SK-N-SH (cell line): ENCODE data around the gene MST1R. TPM values are rescaled to one million over a fixed set of nuclear protein-coding genes. Genes with fewer than 3 reads are reported as not detected.
A peak's percentile ranks its signal among the peaks of the same experiment; 100 is the strongest.

Experiments
- CTCF ChIA-PET: fragments of 300-600, 350-600 bp; formaldehyde crosslinking; extraction: SDS; loops from one replicate; lab custom pipeline; 2021; lab: Yijun Ruan, JAX
- POLR2A ChIA-PET: fragments of 350-600 bp; sonication (Branson Sonifier 250); formaldehyde crosslinking; extraction: SDS; loops from one replicate; lab custom pipeline; 2020; ENCODE audit warnings: antibody characterized with exemption, inconsistent platforms; lab: Yijun Ruan, JAX
- DNase-seq: peaks from one replicate; pipeline ENCODE4 v3.0.0; 2012
- H2AFZ ChIP-seq: fragments of 200-600 bp; sonication (generic); 2 replicates; pipeline ENCODE4 v1.8.1; 2016; ENCODE audit warnings: antibody characterized with exemption, mild to moderate bottlenecking, low read depth
- H3F3A ChIP-seq: fragments of 200-600 bp; sonication (generic); replicated peaks from 2 replicates; pipeline ENCODE3; 2016; ENCODE audit warnings: antibody characterized with exemption, mild to moderate bottlenecking; ENCODE audit not compliant: insufficient read depth
- H3K27ac ChIP-seq, 2 experiments: fragments of 200-500 bp in 1 of 2; fragments of 200-600 bp in 1 of 2; sonication (Bioruptor generic) in 1 of 2; sonication (generic), shearing (Covaris generic) in 1 of 2; 2 replicates each; pipeline versions ENCODE4 v1.5.1 to v1.6.1; 2014 to 2016; ENCODE audit warnings: low read depth in 2 of 2, inconsistent platforms in 1 of 2, low read length in 1 of 2, mild to moderate bottlenecking in 1 of 2, mixed read lengths in 1 of 2
- H3K27me3 ChIP-seq: fragments of 200-600 bp; sonication (generic), shearing (Covaris generic); 2 replicates; pipeline ENCODE4 v1.6.1; 2016; ENCODE audit warnings: mixed run types; ENCODE audit not compliant: insufficient read depth
- H3K36me3 ChIP-seq, 2 experiments: fragments of 200-500 bp in 1 of 2; fragments of 200-600 bp in 1 of 2; sonication (Bioruptor generic) in 1 of 2; sonication (generic) in 1 of 2; replicated peaks in 1 of 2; 2 replicates each; pipeline versions ENCODE3 to v1.5.1; 2014 to 2016; ENCODE audit warnings: low read length in 1 of 2, mild to moderate bottlenecking in 1 of 2; ENCODE audit not compliant: insufficient read depth in 2 of 2, control insufficient read depth in 1 of 2
- H3K4me1 ChIP-seq, 2 experiments: fragments of 200-500 bp in 1 of 2; fragments of 200-600 bp in 1 of 2; sonication (Bioruptor generic) in 1 of 2; sonication (generic), shearing (Covaris generic) in 1 of 2; 2 replicates each; pipeline versions ENCODE4 v1.5.1 to v1.6.1; 2014 to 2016; ENCODE audit warnings: low read depth in 1 of 2, low read length in 1 of 2, mixed run types in 1 of 2; ENCODE audit not compliant: insufficient read depth in 2 of 2, control insufficient read depth in 1 of 2
- H3K4me2 ChIP-seq: fragments of 200-600 bp; sonication (generic), shearing (Covaris generic); 2 replicates; pipeline ENCODE4 v1.6.1; 2017; ENCODE audit warnings: mixed run types
- H3K4me3 ChIP-seq, 2 experiments: fragments of 200-500 bp in 1 of 2; fragments of 200-600 bp in 1 of 2; sonication (Bioruptor generic) in 1 of 2; sonication (generic), shearing (Covaris generic) in 1 of 2; 2 replicates each; pipeline versions ENCODE4 v1.5.1 to v1.8.1; 2014 to 2016; ENCODE audit warnings: low read depth in 2 of 2, inconsistent platforms in 1 of 2, low read length in 1 of 2, mild to moderate bottlenecking in 1 of 2, mixed read lengths in 1 of 2, moderate library complexity in 1 of 2
- H3K79me2 ChIP-seq: fragments of 200-600 bp; sonication (generic); 2 replicates; pipeline ENCODE4 v1.8.1; 2017; ENCODE audit warnings: mild to moderate bottlenecking; ENCODE audit not compliant: insufficient read depth
- H3K9ac ChIP-seq: fragments of 200-600 bp; sonication (generic); 2 replicates; pipeline ENCODE4 v1.6.1; 2017; ENCODE audit warnings: mixed run types
- H3K9me2 ChIP-seq: fragments of 200-600 bp; sonication (generic); 2 replicates; pipeline ENCODE4 v1.6.1; 2017; ENCODE audit warnings: mixed run types
- H3K9me3 ChIP-seq: fragments of 200-600 bp; sonication (generic); 2 replicates; pipeline ENCODE4 v1.6.1; 2017; ENCODE audit warnings: mixed run types, mild to moderate bottlenecking, moderate library complexity
- H4K20me1 ChIP-seq: fragments of 200-600 bp; sonication (generic); 2 replicates; pipeline ENCODE4 v1.6.1; 2017; ENCODE audit warnings: mild to moderate bottlenecking, mixed run types; ENCODE audit not compliant: insufficient read depth
- EZH2phosphoT487 ChIP-seq: fragments of 200-600 bp; sonication (generic); IDR thresholded peaks from 2 replicates; pipeline ENCODE4 v1.6.1; 2017; ENCODE audit warnings: low read depth, mixed run types, mild to moderate bottlenecking, antibody characterized with exemption, moderate library complexity, borderline replicate concordance
- FOSL2 ChIP-seq: IDR thresholded peaks from 2 replicates; pipeline ENCODE4 v1.4.0; 2012; ENCODE audit warnings: low read depth, mild to moderate bottlenecking, moderate library complexity, borderline replicate concordance
- FOXJ3 ChIP-seq: sonication (generic); formaldehyde crosslinking; IDR thresholded peaks from 2 replicates; pipeline ENCODE4 v1.5.1; 2020; ENCODE audit warnings: mild to moderate bottlenecking, missing genetic modification reagents
- FOXM1 ChIP-seq: IDR thresholded peaks from 2 replicates; pipeline ENCODE4 v1.4.0; 2012; ENCODE audit warnings: low read depth, mild to moderate bottlenecking
- JUND ChIP-seq: IDR thresholded peaks from 2 replicates; pipeline ENCODE4 v1.4.0; 2012
- MXI1 ChIP-seq: IDR thresholded peaks from 2 replicates; pipeline ENCODE4 v1.6.1; 2012; ENCODE audit warnings: mild to moderate bottlenecking, low read depth, low read length, improper control_type of control experiment
- PBX3 ChIP-seq: IDR thresholded peaks from 2 replicates; pipeline ENCODE4; 2012
- POLR2AphosphoS5 ChIP-seq: IDR thresholded peaks from 2 replicates; pipeline ENCODE4 v1.6.1; 2012; ENCODE audit warnings: low read depth, low read length
- SIN3A ChIP-seq: IDR thresholded peaks from 2 replicates; pipeline ENCODE4 v1.6.1; 2012; ENCODE audit warnings: low read depth, mild to moderate bottlenecking, low read length, moderate library complexity, borderline replicate concordance
- USF2 ChIP-seq: fragments of 150-350 bp; IDR thresholded peaks from 2 replicates; pipeline ENCODE4 v1.6.1; 2017; ENCODE audit warnings: antibody characterized with exemption, low read length, low read depth, borderline replicate concordance
- YY1 ChIP-seq: IDR thresholded peaks from 2 replicates; pipeline ENCODE4 v1.4.0; 2012; ENCODE audit warnings: low read depth, mild to moderate bottlenecking
- WGBS: methylation state at CpG from one replicate; pipeline ENCODE4 v1.1.6; 2017; ENCODE audit warnings: low lambda C conversion rate; 5-methylcytosine and 5-hydroxymethylcytosine counted together
- polyA plus RNA-seq, 3 experiments: library from polyadenylated mRNA; depleted of rRNA; stranded (reverse); fragments of >200 nt; gene quantifications; 2 replicates each; pipeline ENCODE4 v1.2.3, GENCODE V29; 2012
- TF ChIP-seq, protein P1 (sequence below): fragments of 150-350 bp; IDR thresholded peaks from 2 replicates; pipeline ENCODE4 v1.6.1; 2016; ENCODE audit warnings: mild to moderate bottlenecking, low read depth, low read length
- TF ChIP-seq, protein P2 (sequence below): IDR thresholded peaks from 2 replicates; pipeline ENCODE4 v1.4.0; 2012; ENCODE audit warnings: low read depth

MST1R gene
- polyA plus RNA-seq, 1 of the 3 experiments (the other 2 are of a cell fraction): 0.23 TPM

DNA sequence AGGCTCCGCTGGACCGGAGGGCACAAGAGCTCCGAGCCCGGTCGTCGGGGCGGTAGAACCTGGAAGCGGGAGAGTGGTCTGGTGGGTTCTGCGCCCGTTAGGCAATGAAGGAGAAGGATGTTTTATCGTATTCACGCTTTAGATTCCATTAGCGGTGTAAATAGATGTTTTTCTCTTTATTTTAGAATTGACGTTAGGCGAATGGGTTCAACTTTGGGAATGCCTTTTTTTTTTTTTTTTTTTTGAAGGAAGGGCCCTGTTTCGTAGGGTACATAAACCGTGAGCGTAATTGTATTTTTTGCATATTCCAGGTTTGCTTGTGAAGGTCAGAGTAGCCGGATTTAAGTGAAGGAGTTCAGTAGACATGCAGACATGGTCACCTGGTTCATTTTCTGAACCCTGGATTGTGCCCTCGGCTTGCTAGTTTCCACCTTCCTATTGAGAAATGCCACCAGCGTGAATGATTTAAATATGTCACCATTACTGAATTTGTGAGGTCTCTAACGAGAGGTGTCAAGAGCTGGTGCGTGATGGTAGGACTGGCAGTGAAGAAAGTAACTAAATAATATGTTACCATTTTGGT lies 37.1 kb upstream of the MST1R start:
- H3K9me2 ChIP-seq: no peaks in the 10 kb centered on the region
- no peaks in the 10 kb centered on the region for H3K27me3 ChIP-seq
- H3K4me1 ChIP-seq: no peaks in the 10 kb centered on the region; a peak in 1 of 4 replicates
- no peaks in the 10 kb centered on the region for H3K9me3 ChIP-seq
- peak overlapping the region; percentile 94 for H3K9ac ChIP-seq
- H4K20me1 ChIP-seq: peaks cover 51% of the 10 kb centered on the region
- H3K79me2 ChIP-seq: peaks cover 54% of the 10 kb centered on the region
- H3K4me3 ChIP-seq: peak overlapping the region; percentile 71 to 100
- WGBS: 7% methylated on average over 23 of the region's 23 CpGs
- TF ChIP-seq JUND (no peak), PBX3 (no peak), MXI1 (no peak), YY1 (no peak), FOXM1 (no peak), USF2 (no peak), POLR2AphosphoS5 (no peak), FOSL2 (no peak), FOXJ3 (CRISPR knock-in tag) (no peak), SIN3A (no peak), EZH2phosphoT487 (no peak)
- TF ChIP-seq, protein P1, sequence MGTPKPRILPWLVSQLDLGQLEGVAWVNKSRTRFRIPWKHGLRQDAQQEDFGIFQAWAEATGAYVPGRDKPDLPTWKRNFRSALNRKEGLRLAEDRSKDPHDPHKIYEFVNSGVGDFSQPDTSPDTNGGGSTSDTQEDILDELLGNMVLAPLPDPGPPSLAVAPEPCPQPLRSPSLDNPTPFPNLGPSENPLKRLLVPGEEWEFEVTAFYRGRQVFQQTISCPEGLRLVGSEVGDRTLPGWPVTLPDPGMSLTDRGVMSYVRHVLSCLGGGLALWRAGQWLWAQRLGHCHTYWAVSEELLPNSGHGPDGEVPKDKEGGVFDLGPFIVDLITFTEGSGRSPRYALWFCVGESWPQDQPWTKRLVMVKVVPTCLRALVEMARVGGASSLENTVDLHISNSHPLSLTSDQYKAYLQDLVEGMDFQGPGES: no peak
- TF ChIP-seq, protein P2, sequence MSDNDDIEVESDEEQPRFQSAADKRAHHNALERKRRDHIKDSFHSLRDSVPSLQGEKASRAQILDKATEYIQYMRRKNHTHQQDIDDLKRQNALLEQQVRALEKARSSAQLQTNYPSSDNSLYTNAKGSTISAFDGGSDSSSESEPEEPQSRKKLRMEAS: no peak
- H2AFZ ChIP-seq: peak overlapping the region; percentile 74; the same call in 1 of the 2 replicates
- H3F3A ChIP-seq: peaks cover 19% of the 10 kb centered on the region
- DNase-seq: no peak
- peaks cover 0 to 13% of the 10 kb centered on the region in 2 experiments for H3K36me3 ChIP-seq
- H3K4me2 ChIP-seq: peak overlapping the region; percentile 85
- H3K27ac ChIP-seq: peak overlapping the region; percentile 94 to 96
- CTCF ChIA-PET: interaction anchor here (0.9 to 3.0 kb wide), 7 partner anchors 10 to 139 kb away, joined by 3 to 12 read pairs (median 5); partner anchors contain the start of genes INKA1 and MON1A
- POLR2A ChIA-PET: interaction anchor here (0.7 to 2.4 kb wide), 15 partner anchors 8 to 471 kb away, joined by 3 to 32 read pairs (median 6); partner anchors contain the start of genes DAG1, INKA1, IP6K1 and MON1A
